ENCODE data around the gene NR1D2.

The NR1D2 gene

GRCh38 chr3:23968463-23969184 is 23.5 kb downstream of the NR1D2 start:
- DNase-seq: no peak

GRCh38 chr3:23969393-23969792 is 24.3 kb downstream of the NR1D2 start:
- DNase-seq: no peak

- DNase-seq: no peak
Observed at GRCh38 chr3:23971684-23972083, 26.6 kb downstream of the NR1D2 start.

- no peak for DNase-seq
Observed at GRCh38 chr3:23976555-23976954, 31.5 kb downstream of the NR1D2 start.

- DNase-seq: no peak
Observed at GRCh38 chr3:23979569-23979968, 34.5 kb downstream of the NR1D2 start.

GRCh38 chr3:23981136-23981535 is 36.0 kb downstream of the NR1D2 start:
- DNase-seq: no peak

GRCh38 chr3:23981955-23982354 is 36.9 kb downstream of the NR1D2 start:
- DNase-seq: no peak

- DNase-seq: no peak
Observed at GRCh38 chr3:23984934-23985333, 39.8 kb downstream of the NR1D2 start.

- DNase-seq: no peak
Observed at GRCh38 chr3:23985747-23986544, 40.9 kb downstream of the NR1D2 start.

GRCh38 chr3:23987356-23987755 is 42.3 kb downstream of the NR1D2 start:
- DNase-seq: no peak

- DNase-seq: no peak
Observed at GRCh38 chr3:23991306-23991682, 46.2 kb downstream of the NR1D2 start.

GRCh38 chr3:23991683-23992628 is 46.9 kb downstream of the NR1D2 start:
- DNase-seq: no peak

- no peak for DNase-seq
Observed at GRCh38 chr3:23993556-23994243, 48.6 kb downstream of the NR1D2 start.

GRCh38 chr3:23994244-23994569 is 49.1 kb downstream of the NR1D2 start:
- no peak for DNase-seq

GRCh38 chr3:23995219-23995618 is 50.1 kb downstream of the NR1D2 start:
- DNase-seq: no peak

GRCh38 chr3:23996095-23996524 is 51.0 kb downstream of the NR1D2 start:
- DNase-seq: no peak

- DNase-seq: peak; percentile 47
Observed at GRCh38 chr3:23999012-23999641, 54.0 kb downstream of the NR1D2 start.

GRCh38 chr3:24002129-24002528 is 57.0 kb downstream of the NR1D2 start:
- DNase-seq: no peak

GRCh38 chr3:24003466-24003865 is 58.4 kb downstream of the NR1D2 start:
- no peak for DNase-seq

GRCh38 chr3:24004171-24004938 is 59.3 kb downstream of the NR1D2 start:
- DNase-seq: no peak

- no peak for DNase-seq
Observed at GRCh38 chr3:24005669-24006068, 60.6 kb downstream of the NR1D2 start.
